GM12891 (cell line): ENCODE measurements around the gene GBX2.

ENCODE experiments used
- DNase-seq: peaks from one replicate; pipeline ENCODE4 v3.0.0; 2011; ENCODE audit warnings: low spot score; ENCODE audit not compliant: insufficient read length
- FAIRE-seq: peaks from 2 replicates; lab custom pipeline; 2011; peaks lifted over from hg19 to GRCh38; lab: Jason Lieb, UNC
- PAX5 ChIP-seq: IDR thresholded peaks from 2 replicates; pipeline ENCODE4 v1.6.1; 2011; ENCODE audit warnings: low read length, moderate library complexity, mild to moderate bottlenecking; ENCODE audit not compliant: insufficient read depth, severe bottlenecking
- POLR2A ChIP-seq: IDR thresholded peaks from 2 replicates; pipeline ENCODE4 v1.6.1; 2011; ENCODE audit warnings: low read depth, low read length, control low read depth
- POLR2AphosphoS5 ChIP-seq: IDR thresholded peaks from 2 replicates; pipeline ENCODE4 v1.6.1; 2011; ENCODE audit warnings: low read depth, low read length, control low read depth
- POU2F2 ChIP-seq: IDR thresholded peaks from 2 replicates; pipeline ENCODE4 v1.6.1; 2011; ENCODE audit warnings: low read depth, mild to moderate bottlenecking, control low read depth, low read length, moderate library complexity
- SPI1 ChIP-seq: IDR thresholded peaks from 2 replicates; pipeline ENCODE4 v1.6.1; 2011; ENCODE audit warnings: low read depth, low read length, control low read depth
- TAF1 ChIP-seq: IDR thresholded peaks from 2 replicates; pipeline ENCODE4 v1.6.1; 2011; ENCODE audit warnings: low read depth, low read length, control low read depth

GBX2 gene

GRCh38 chr2:236120829-236121228, 47.4 kb downstream of the GBX2 start:
- no peak for DNase-seq
- no peak for TF ChIP-seq POLR2AphosphoS5
- TF ChIP-seq TAF1, result no peak
- TF ChIP-seq SPI1, result no peak
- TF ChIP-seq POU2F2, result no peak
- no peak for TF ChIP-seq POLR2A
- FAIRE-seq, result no peak

GRCh38 chr2:236120141-236120601, 48.0 kb downstream of the GBX2 start:
- FAIRE-seq (no peak), DNase-seq (no peak)
- TF ChIP-seq SPI1 (no peak), POLR2A (no peak), POU2F2 (no peak), PAX5 (no peak), POLR2AphosphoS5 (no peak), TAF1 (no peak)

GRCh38 chr2:236119476-236119875, 48.7 kb downstream of the GBX2 start:
- no peak for FAIRE-seq
- DNase-seq, result no peak
- TF ChIP-seq SPI1 (no peak), POLR2AphosphoS5 (no peak), POLR2A (no peak), PAX5 (no peak), POU2F2 (no peak), TAF1 (no peak)

DNA sequence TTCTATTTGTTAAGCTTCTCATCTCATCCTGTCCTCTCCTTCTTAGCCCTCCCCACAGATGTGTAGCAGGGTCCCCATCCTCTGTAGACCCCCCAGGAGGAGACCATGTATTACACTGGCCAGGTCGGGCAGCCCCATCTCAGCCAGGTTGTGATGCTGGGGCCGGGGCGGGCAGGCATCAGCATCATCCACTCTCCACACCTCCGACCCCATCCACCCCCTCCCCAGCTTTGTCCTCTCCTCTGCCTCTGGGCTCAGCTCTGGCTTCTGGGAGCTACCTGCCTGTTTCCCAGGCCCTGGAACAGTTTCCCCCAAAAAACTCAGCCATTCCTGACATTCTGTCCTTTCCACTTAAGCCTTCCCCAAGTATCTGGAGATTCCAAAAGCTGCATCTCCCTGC, 49.2 kb downstream of the GBX2 start:
- TF ChIP-seq PAX5 (no peak), POLR2A (no peak), TAF1 (no peak), SPI1 (no peak), POU2F2 (no peak), POLR2AphosphoS5 (no peak)
- FAIRE-seq (no peak), DNase-seq (no peak)

- no peak for FAIRE-seq
- DNase-seq, result no peak
- no peak for TF ChIP-seq PAX5
- no peak for TF ChIP-seq SPI1
- TF ChIP-seq POU2F2, result no peak
- no peak for TF ChIP-seq POLR2AphosphoS5
- TF ChIP-seq TAF1, result no peak
- no peak for TF ChIP-seq POLR2A
Observed at GRCh38 chr2:236117861-236118269, 50.3 kb downstream of the GBX2 start.

GRCh38 chr2:236117401-236117800, 50.8 kb downstream of the GBX2 start:
- TF ChIP-seq POLR2A (no peak), POU2F2 (no peak), SPI1 (no peak), TAF1 (no peak), PAX5 (no peak), POLR2AphosphoS5 (no peak)
- DNase-seq (no peak), FAIRE-seq (no peak)
